GM21360 (cell line): ENCODE measurements around the gene PDXDC1.
"Not testable (repeated sequence)": the region's sequence is repeated elsewhere in the genome, so short reads cannot be mapped to it uniquely, and the experiment has no call there.

Experiments
- ATAC-seq: cut with Tn5 transposase; IDR thresholded peaks from one replicate; pipeline ENCODE4 v1.9.1; 2021; ENCODE audit warnings: mild to moderate bottlenecking, moderate library complexity; ENCODE audit not compliant: unreplicated experiment

PDXDC1 gene

DNA sequence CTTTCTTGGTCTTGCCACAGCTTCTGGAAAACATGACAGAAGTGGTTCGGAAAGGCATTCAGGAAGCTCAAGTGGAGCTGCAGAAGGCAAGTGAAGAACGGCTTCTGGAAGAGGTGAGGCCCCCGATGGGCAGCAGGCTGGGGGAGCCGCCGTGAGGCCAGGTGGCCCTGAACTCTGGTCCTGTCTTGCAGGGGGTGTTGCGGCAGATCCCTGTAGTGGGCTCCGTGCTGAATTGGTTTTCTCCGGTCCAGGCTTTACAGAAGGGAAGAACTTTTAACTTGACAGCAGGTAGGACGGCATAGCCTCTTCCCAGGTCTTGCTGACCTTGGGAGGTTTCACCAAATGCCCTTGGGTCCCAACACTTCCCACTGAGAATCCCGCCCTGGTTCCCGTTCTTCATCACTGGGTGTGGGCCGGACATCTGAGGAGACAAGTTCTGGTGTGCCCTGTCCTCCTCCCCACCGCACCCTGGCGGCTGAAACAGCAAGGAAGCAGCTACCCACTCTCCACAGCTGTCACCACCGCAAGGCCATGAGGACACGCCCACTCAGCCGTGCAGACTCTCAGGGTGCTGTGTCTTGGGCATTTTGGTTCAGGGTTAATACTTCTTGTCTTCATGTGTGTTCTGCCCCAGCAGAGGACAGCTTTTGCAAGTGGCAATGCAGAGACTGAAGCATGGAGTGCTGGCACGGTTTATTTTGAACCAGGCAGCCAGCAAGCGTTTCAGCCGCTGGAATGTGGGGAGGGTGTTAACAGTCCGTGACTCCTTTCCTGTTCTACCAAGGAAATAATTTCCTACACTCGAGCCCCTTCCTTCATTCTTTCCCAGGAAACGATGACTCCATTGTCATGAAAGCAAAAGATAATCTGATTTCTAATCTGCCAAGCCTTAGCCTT lies 59.7 kb downstream of the PDXDC1 start:
- ATAC-seq, result no peak

DNA sequence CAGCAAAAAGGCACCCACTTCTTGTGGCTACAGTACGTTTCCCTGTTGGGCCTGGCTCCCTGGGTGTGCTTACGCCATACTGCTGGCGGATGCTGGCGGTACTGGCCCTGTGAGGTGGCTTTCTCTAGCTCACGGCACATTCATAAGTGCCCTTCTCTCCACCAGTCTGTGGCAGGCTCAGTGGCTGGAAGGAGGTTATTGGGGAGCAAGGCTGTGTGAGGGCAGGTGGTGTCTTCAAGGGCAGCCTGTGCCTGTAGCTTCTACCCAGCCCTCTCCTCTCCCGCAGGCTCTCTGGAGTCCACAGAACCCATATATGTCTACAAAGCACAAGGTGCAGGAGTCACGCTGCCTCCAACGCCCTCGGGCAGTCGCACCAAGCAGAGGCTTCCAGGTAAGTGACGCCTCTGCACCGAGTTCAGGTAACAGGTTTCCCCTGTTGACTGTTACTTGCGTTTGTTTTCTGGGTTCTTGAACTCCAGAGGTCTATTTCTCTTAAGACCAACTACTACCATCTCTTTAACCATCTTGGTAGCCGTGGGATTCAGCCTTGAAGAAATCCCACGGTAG lies 60.4 kb downstream of the PDXDC1 start:
- ATAC-seq, result no peak

DNA sequence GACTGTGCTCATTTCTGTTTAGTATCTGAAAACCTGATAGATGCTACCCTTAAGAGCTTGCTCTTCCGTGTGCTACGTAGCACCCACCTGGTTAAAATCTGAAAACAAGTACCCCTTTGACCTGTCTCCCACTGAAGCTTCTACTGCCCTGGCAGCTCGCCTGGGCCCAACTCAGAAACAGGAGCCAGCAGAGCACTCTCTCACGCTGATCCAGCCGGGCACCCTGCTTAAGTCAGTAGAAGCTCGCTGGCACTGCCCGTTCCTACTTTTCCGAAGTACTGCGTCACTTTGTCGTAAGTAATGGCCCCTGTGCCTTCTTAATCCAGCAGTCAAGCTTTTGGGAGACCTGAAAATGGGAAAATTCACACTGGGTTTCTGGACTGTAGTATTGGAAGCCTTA lies 62.2 kb downstream of the PDXDC1 start:
- no peak for ATAC-seq

DNA sequence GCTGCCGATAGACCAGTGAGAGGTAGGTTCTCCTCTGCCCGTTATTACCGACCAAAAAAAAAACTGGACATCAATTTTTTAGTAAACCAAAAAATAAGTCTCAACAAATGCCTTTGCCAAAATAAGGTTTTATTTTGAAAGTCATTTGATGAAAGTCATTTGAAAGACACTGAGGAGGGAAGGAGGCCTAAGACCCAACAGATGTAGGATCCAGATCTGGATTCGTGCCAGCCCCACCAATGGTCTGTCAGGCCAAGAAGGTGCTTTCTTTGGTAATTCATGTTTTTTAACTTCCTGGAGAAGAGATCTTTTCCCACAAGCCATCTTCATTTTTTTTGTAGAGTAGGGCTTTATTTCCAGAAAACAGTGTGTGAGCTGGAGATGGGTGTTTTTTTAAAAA lies 62.9 kb downstream of the PDXDC1 start:
- no peak for ATAC-seq

DNA sequence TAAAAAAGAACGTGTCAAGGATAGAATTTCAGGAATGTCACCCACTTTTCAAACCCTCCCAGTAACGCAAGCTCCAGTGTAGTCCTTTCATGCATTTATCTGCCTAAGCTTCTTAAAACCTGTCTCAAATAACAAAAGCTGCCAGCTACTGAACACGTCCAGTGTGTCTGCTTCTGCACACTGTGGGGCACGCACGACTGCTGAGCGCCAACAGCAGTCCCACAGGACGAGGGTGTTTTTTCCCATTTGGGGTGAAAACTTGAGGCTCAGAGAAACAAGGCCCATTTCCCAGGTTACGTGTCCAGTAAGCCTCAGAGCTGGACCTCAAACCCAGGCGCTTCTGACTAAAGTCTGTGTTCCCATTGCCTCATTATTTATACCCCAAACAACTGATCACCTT lies 63.9 kb downstream of the PDXDC1 start:
- no peak for ATAC-seq

DNA sequence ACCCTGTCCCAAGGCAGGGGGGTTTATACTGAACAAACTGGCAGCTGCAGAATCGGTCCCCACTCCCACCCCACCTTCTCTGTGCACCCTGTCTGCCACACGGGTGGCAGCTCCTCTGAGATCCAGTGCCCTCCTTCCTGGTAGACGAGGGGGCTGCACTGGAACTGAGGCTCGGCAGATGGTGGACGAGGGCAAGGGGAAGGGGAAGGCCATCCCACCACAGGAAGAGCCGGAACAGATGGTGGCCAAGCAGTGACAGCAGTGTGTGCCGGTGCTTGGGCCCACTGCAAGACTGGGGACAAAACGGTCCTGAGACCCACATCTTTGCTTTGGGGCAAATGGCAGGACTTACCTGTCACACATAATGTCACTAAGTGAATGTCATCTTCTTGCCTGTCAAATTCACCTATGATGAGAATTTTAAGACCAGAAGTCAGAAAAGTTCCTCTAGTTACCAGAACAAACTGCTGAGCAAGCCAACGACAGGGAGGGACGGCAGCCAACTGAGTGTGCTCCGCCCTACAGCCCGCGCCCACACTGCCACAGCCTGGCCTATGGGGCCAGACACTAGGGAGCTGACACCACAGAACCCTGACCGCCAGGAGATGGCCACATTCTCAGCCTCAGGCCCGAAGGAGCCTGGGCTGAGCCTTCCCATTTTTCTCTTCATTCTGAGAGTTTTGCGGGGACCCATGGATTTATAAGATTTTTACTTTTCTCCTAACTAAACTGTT lies 66.6 kb downstream of the PDXDC1 start:
- no peak for ATAC-seq

DNA sequence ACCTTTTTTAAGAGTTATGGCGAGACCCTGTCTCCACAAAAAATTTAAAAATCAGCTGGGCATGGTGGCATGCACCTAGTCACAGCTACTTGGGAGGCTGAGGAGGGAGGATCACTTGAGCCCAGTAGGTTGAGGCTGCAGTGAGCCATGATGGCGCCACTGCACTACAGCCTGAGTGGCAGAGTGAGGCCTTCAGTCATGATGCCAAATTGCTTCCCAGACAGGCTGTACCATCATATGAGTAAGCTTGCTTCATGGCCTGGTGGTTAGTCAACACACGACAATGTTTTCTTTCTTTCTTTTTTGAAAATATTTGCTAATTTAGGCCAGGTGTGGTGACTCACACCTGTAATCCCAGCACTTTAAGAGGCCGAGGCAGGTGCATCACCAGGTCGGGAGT lies 68.5 kb downstream of the PDXDC1 start:
- no peak for ATAC-seq

DNA sequence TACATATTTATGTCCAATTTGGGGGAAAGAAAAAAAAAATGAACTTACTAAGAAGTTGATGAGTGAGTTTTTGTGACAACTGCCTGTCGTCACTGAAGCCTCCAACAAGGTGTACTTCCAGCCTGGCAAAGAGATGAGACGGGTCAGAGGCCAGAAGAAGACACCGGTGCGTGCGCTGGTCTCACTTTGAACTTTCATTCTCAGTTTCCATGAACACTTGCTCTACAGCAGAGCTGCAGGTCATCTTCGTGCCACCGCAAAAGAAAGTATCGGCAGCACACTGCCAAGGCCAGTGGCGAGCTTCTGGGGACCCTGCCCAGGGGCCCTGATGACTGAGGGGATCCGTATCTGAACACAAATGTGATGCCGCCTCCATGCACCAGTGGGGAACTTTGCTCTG lies 69.5 kb downstream of the PDXDC1 start:
- no peak for ATAC-seq

DNA sequence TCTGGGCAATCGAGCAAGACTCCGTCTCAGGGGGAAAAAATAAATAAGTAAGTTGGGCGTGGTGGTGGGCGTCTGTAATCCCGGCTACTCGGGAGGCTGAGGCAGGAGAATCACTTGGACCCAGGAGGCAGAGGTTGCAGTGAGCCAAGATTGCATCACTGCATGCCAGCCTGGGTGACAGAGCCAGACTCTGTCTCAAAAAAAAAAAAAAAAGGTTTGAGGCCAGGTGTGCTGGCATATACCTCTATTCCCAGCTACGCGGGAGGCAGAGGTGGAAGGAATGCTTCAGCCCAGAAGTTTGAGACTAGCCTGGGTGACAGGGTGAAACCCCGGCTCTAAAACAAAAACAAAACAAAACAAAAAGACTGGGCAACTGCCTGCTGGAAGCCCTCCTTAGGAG lies 70.4 kb downstream of the PDXDC1 start:
- not testable (repeated sequence) for ATAC-seq

DNA sequence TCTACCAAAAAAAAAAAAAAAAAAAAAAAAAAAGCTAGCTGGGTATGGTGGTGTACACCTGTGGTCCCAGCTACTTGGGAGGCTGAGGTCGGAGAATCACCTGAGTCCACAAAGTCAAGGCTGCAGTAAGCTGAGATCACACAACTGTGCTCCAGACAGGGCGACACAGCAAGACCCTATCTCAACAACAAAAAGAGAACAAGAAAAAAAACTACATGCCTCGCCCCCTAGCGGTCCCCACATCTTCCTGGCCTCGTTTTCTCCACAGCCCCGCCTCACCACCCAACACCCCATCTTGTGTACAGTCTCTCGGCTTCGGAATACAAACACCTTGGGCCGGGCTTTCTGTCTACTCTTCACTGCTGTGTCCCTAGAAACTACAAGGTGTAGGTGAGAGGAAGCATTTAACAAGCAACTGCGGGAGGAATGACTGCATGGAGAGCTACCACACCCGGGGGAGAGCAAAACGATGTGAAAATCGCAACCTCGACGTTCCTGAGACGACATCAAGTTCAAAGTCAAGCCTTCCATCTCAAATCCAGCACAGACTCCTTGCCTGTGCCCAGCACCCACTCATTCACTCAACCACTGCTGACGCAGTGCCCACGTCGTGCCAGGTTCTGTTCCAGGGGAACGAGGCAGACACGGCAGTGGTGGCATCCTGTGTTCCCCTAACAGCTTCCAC lies 72.0 kb downstream of the PDXDC1 start:
- ATAC-seq, result no peak

DNA sequence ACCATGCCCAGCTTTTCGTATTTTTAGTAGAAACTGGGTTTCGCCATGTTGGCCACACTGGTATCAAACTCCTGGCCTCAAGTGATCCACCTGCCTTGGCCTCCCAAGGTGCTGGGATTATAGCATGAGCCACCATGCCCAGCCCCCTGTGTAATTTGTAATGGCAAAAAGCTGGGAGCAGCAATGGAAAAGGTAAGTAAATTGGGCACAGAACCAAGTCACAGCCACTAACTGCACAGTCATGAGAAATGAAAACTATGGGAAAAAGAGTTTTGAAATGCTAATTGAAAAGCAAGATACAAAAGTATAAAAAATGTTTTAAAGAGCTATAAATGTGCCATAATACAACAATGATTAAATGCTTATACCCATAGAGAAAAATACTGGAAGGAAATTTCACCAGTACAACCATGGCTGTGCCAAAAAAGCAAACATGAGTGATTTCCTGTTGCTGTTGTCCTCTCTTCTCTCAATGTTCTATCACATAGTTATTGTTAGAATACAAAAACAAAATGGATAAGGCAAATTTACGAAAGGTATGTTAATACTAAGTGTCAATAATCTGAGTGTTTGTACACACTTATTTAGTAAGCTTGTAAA lies 74.9 kb downstream of the PDXDC1 start:
- no peak for ATAC-seq

DNA sequence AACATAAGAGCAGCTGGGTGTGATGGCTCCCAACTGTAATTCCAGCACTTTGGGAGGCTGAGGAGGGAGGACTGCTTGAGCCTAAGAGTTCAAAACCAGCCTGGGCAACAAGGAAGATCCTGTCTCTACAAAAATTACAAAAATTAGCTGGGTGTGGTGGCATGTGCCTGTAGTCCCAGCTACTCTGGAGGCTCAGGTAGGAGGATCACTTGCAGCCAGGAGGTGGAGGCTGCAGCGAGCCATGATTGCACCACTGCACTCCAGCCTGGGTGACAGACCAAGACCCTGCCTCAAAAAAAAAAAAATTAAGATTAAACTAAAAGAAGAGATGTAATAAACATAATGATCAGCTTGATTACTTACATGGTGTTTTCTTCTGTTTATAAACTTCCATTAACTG lies 75.6 kb downstream of the PDXDC1 start:
- ATAC-seq, result not testable (repeated sequence)

DNA sequence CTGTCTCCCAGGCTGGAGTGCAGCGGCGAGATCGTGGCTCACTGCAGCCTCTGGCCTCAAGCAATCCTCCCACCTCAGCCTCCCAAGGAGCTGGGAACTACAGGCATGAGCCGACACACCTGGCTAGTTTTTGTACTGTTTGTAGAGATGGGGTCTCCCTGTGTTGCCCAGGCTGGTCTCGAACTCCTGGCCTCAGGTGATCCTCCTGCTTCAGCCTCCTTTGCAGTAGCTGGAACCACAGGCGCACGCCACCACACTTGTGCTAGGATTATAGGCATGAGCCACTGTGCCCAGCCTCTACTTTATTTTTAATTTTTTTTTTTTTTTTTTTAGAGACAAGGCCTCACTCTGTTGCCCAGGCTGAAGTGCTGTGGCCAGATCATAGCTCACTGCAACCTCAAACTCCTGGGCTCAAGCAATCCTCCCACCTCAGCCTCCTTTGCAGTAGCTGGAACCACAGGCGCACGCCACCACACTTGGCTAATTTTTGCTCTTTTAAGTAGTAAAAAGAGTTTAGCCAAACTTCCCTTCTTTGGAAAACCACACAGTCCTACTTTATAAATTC lies 76.6 kb downstream of the PDXDC1 start:
- ATAC-seq, result no peak

DNA sequence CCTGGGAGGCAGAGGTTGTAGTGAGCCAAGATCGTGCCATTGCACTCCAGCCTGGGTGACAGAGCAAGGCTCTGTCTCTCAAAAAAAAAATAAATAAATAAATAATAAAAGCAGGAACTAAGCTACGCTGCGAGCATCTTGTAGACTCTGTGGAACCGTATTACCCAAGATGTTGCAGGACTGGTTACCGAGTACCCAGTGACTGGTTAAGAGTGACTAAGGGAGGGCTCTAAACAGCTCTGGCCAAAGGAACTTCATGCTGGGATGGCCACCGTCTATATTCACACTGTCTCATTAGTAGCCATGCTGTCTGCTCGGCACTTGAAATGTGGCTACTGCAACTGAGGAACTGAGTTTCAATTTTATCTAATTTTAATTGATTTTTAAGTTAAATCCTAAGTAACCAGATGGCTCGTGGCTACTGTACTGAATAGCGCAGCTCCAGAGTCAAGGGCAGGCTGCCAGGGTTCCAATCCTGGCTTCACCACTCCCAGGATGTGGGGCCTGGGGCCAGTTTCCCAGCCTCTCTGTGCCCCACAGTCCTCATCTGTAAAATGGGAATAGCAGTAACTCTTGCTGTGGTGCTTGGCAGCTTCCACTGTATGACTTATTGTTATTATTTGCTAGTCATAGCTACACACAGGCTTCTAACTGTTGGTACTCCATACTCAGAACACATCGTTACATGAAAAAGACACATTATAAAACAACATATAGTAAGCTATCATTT lies 78.1 kb downstream of the PDXDC1 start:
- ATAC-seq, result no peak

DNA sequence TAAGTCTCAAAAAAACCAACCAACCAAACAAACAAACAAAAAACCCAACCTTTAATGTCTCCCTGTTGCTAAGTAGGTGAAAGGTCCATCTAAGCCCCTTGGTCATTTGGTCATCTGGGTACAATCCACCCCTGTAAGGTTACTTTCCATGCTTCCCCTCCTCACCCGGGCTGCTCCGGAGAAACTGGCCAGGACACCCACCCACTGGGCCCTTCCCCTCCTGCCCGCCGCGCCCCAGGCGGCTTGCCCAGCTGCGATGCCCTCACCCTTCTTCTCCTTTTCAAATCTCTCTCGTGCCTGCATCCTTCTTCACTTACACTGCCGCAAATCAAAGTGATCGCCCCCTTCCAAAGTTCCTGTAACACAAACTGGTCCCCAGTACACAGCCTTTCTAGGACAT lies 79.1 kb downstream of the PDXDC1 start:
- ATAC-seq, result no peak

DNA sequence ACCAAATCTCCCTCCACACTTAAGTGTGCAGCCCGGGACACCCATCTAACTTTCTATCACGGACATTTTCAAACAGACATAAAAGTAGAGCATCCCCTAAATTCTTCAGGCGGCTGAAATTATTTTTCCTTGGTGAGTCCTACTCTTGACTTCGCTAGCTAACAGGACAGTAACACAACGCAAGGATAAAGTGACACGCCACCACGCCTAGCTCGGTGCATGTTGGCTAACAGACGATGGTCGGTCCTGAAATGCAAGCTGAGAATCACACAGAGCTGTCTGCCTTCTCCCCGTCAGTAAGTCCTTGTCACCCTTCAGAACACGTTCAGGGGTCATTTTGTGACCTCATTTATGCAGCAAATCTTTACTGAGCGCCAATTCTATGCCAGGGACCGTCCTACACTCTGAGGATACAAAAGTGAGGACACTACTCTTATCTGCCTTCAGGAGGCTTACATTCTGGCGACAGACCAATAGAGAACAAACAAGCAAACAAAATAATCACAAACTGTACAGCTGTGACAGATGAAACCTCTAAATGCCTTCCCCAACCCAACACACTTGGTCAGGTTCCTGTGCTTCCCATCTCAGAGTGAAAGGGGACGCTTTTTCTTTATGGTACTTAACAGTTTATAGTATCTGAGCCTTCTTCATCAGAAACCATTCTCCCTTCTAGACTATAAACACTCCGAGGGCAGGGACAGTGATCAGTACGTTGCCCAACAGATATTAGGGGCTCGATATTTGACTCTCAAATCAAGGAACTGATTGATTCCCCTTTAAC lies 79.7 kb downstream of the PDXDC1 start:
- ATAC-seq, result no peak

DNA sequence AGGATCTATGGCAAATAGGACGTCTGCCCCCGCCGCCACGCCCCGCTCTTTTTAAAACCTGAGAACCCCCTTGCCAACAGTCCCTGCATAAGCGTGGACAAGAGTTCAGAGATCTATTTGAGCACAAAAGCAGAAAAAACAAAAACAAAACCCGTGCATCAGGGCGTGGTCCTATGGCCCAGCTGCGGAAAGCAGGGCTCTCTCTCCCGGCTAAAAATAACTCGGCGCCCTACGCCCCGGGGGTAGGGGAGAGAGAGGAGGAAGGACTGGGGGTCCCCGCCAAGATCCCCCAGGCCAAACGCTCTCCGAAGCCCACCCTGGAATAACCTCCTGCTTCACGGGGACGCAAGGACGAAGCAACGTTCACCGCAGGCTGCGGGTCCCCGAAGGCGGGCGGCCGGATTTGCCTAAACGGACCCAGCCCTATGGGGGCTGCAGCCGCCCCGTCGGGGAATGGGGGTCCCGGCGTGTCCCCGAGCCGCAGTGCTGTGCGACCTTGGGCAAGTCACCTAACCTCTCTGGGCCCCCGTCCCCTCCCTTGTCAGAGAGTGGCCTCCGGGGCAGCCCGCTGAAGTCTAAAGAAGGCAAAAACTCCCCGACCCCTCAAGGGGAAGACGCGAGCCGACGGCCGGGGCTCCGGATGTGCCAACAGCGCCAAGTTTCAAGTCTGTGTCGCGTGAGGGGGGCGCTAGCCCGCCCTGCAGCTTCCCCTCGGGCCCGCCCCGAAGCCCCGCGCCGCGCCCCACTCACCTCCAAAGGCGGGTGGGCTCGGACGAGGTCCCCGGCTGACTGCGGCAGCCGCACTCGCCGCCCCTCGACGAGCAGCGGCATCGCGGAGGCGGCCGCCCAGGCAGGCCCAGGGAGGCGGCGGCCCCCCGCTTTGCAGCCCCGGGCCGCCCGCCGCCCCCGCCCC lies 80.6 kb downstream of the PDXDC1 start:
- peak; percentile 64 for ATAC-seq
